HepG2 (cell line): ENCODE results near the gene RTCA. TPM values are rescaled to one million over a fixed set of nuclear protein-coding genes. Genes with fewer than 3 reads are reported as not detected.

Source experiments
- ATAC-seq: fragments of 200-7000 bp; cut with Tn5 transposase; 3 replicates; pipeline ENCODE4 v1.9.1; 2020; ENCODE audit warnings: mild to moderate bottlenecking, moderate library complexity
- BruUV-seq: library from RNA; stranded (reverse); fragments of 400-500 nt; replicated peaks from 2 replicates; lab custom pipeline; 2021; lab: Mats Ljungman, UMichigan
- CTCF ChIA-PET: fragments of 300-600 bp; formaldehyde crosslinking; extraction: SDS; loops from one replicate; lab custom pipeline; 2021; ENCODE audit warnings: low total read pairs, inconsistent platforms, low intra/inter-chr PET ratio; lab: Yijun Ruan, JAX
- POLR2A ChIA-PET: fragments of 350-600 bp; sonication (Branson Sonifier 250); formaldehyde crosslinking; loops from one replicate; lab custom pipeline; 2020; ENCODE audit warnings: antibody characterized with exemption, inconsistent platforms; lab: Yijun Ruan, JAX
- DNase-seq: peaks from one replicate; pipeline ENCODE4 v3.0.0-alpha.2; 2015; ENCODE audit warnings: low spot score
- FAIRE-seq: peaks from 3 replicates; lab custom pipeline; 2011; peaks lifted over from hg19 to GRCh38; lab: Jason Lieb, UNC
- H2AFZ ChIP-seq: one replicate; pipeline ENCODE4 v1.6.1; 2011; ENCODE audit warnings: low read length, inconsistent platforms
- H3K27ac ChIP-seq: fragments of 300-600 bp; 3 replicates; pipeline ENCODE4 v1.8.0; 2011; ENCODE audit warnings: mixed run types, mild to moderate bottlenecking, mixed read lengths, low read length, inconsistent platforms; ENCODE audit not compliant: insufficient read depth; ENCODE audit errors: extremely low read length
- H3K27me3 ChIP-seq, 2 experiments: fragments of 200-600 bp in 1 of 2; 2 replicates in 1 of 2; 3 replicates in 1 of 2; pipeline versions ENCODE4 v1.6.0 to v1.8.0; 2011; ENCODE audit warnings: low read length in 2 of 2, mild to moderate bottlenecking in 2 of 2, moderate library complexity in 2 of 2, inconsistent platforms in 1 of 2; ENCODE audit not compliant: insufficient read depth in 2 of 2, control insufficient read depth in 1 of 2
- H3K36me3 ChIP-seq, 2 experiments: fragments of 200-600 bp in 1 of 2; replicated peaks in 1 of 2; 2 replicates in 1 of 2; 3 replicates in 1 of 2; pipeline versions ENCODE4 v1.5.1 to v1.8.0; 2011; ENCODE audit warnings: low read length in 2 of 2, inconsistent platforms in 1 of 2; ENCODE audit not compliant: insufficient read depth in 2 of 2, control insufficient read depth in 1 of 2
- H3K4me1 ChIP-seq: 2 replicates; pipeline ENCODE4 v1.5.1; 2012; ENCODE audit warnings: low read length, inconsistent platforms; ENCODE audit not compliant: insufficient read depth
- H3K4me2 ChIP-seq: 2 replicates; pipeline ENCODE4 v1.6.0; 2011; ENCODE audit warnings: low read depth, low read length, inconsistent platforms
- H3K4me3 ChIP-seq, 3 experiments: fragments of 200-600 bp in 1 of 3; sonication (generic), shearing (Covaris generic) in 1 of 3; replicated peaks in 1 of 3; 2 replicates each; pipeline ENCODE4 v1.5.1; 2011 to 2016; ENCODE audit warnings: low read length in 3 of 3, inconsistent platforms in 2 of 3, low read depth in 2 of 3, mild to moderate bottlenecking in 2 of 3, control low read depth in 1 of 3, mixed read lengths in 1 of 3; ENCODE audit not compliant: insufficient read depth in 1 of 3
- H3K79me2 ChIP-seq: one replicate; pipeline ENCODE4 v1.6.1; 2011; ENCODE audit warnings: low read length, inconsistent platforms; ENCODE audit not compliant: insufficient read depth
- H3K9ac ChIP-seq: 2 replicates; pipeline ENCODE4 v1.6.0; 2011; ENCODE audit warnings: mild to moderate bottlenecking, low read depth, low read length, inconsistent platforms; ENCODE audit not compliant: insufficient read depth
- H3K9me3 ChIP-seq: 2 replicates; pipeline ENCODE4 v1.5.1; 2012; ENCODE audit warnings: mild to moderate bottlenecking, low read length
- H4K20me1 ChIP-seq: 2 replicates; pipeline ENCODE4 v1.6.0; 2011; ENCODE audit warnings: inconsistent platforms, mild to moderate bottlenecking, low read length, moderate library complexity; ENCODE audit not compliant: insufficient read depth
- FOXA3 ChIP-seq: IDR thresholded peaks from 2 replicates; pipeline ENCODE4 v1.6.1; 2016; ENCODE audit warnings: missing genetic modification reagents, missing compliant biosample characterization
- KDM5A ChIP-seq: fragments of 200-600 bp; sonication (generic); IDR thresholded peaks from 2 replicates; pipeline ENCODE4 v1.7.0; 2018; ENCODE audit warnings: antibody characterized with exemption, mild to moderate bottlenecking, low read length, borderline replicate concordance
- ZNF251 ChIP-seq: sonication (generic); formaldehyde crosslinking; IDR thresholded peaks from 2 replicates; pipeline ENCODE4 v1.9.0; 2021; ENCODE audit warnings: mild to moderate bottlenecking, missing genetic modification reagents
- ZNF616 ChIP-seq: sonication (generic); formaldehyde crosslinking; IDR thresholded peaks from 2 replicates; pipeline ENCODE4 v1.5.0; 2020; ENCODE audit warnings: low read depth, mild to moderate bottlenecking, missing genetic modification reagents
- ZNF768 ChIP-seq: sonication (generic); formaldehyde crosslinking; IDR thresholded peaks from 2 replicates; pipeline ENCODE4 v1.4.0; 2020; ENCODE audit warnings: missing genetic modification reagents
- ZSCAN12 ChIP-seq: sonication (generic); formaldehyde crosslinking; IDR thresholded peaks from 2 replicates; pipeline ENCODE4 v1.9.0; 2021; ENCODE audit warnings: mild to moderate bottlenecking, missing genetic modification reagents
- WGBS: methylation state at CpG from one replicate; pipeline ENCODE4 v1.1.6; 2017; ENCODE audit warnings: low lambda C conversion rate; 5-methylcytosine and 5-hydroxymethylcytosine counted together
- in situ Hi-C: cut with HindIII; loops from 2 replicates; pipeline ENCODE4 v1.10.0; 2017; ENCODE audit warnings: low pct_unique_long_range_greater_than_20kb; ENCODE audit not compliant: extremely low pct_ligation_motif_present
- intact Hi-C: fragments of 100-400 bp; cut with micrococcal nuclease; formaldehyde crosslinking; loops from one replicate; pipeline ENCODE4 v1.10.0; 2022; ENCODE audit not compliant: unreplicated experiment
- polyA plus RNA-seq, 8 experiments: library from polyadenylated mRNA; depleted of rRNA in 3 of 8; stranded (reverse) in 7 of 8; unstranded in 1 of 8; fragments of >200 nt; fragmentation: Illumina TruSeq in 4 of 8; extraction: Trizol in 4 of 8; gene quantifications; 2 replicates each; pipeline versions ENCODE4 v1.2.1 to v1.2.3, GENCODE V29; 2011 to 2016; ENCODE audit warnings: low read depth in 4 of 8, missing spikeins in 1 of 8, mixed read lengths in 1 of 8; ENCODE audit not compliant: insufficient read depth in 1 of 8
- total RNA-seq, 5 experiments: library from RNA; depleted of rRNA; stranded (reverse); fragments of >200 nt; fragmentation: Illumina TruSeq; extraction: Trizol; gene quantifications; 2 replicates each; pipeline ENCODE4 v1.2.3, GENCODE V29; 2016; ENCODE audit warnings: low read depth in 1 of 5
- TF ChIP-seq, protein P1 (sequence below): IDR thresholded peaks from 2 replicates; pipeline ENCODE4 v1.6.1; 2016
- TF ChIP-seq, protein P2 (sequence below): sonication (generic); formaldehyde crosslinking; IDR thresholded peaks from 2 replicates; pipeline ENCODE4 v1.4.0; 2020; ENCODE audit warnings: mild to moderate bottlenecking, missing genetic modification reagents
- TF ChIP-seq, protein P3 (sequence below): sonication (generic); formaldehyde crosslinking; IDR thresholded peaks from 2 replicates; pipeline ENCODE4 v1.8.0; 2022; ENCODE audit warnings: mild to moderate bottlenecking, missing genetic modification reagents, moderate library complexity
- TF ChIP-seq, protein P4 (sequence below): sonication (generic); formaldehyde crosslinking; IDR thresholded peaks from 2 replicates; pipeline ENCODE4 v1.5.0; 2020; ENCODE audit warnings: mild to moderate bottlenecking, missing genetic modification reagents
- TF ChIP-seq, protein P5 (sequence below): sonication (generic); formaldehyde crosslinking; IDR thresholded peaks from 2 replicates; pipeline ENCODE4 v1.5.1; 2020; ENCODE audit warnings: mild to moderate bottlenecking, moderate library complexity, missing genetic modification reagents

Gene RTCA
- total and polyA plus RNA-seq, 2 of the 13 experiments (the other 11 are each of a cell fraction or from before 2014, with no cell fraction given) = 22.7 to 31.0 TPM

DNA sequence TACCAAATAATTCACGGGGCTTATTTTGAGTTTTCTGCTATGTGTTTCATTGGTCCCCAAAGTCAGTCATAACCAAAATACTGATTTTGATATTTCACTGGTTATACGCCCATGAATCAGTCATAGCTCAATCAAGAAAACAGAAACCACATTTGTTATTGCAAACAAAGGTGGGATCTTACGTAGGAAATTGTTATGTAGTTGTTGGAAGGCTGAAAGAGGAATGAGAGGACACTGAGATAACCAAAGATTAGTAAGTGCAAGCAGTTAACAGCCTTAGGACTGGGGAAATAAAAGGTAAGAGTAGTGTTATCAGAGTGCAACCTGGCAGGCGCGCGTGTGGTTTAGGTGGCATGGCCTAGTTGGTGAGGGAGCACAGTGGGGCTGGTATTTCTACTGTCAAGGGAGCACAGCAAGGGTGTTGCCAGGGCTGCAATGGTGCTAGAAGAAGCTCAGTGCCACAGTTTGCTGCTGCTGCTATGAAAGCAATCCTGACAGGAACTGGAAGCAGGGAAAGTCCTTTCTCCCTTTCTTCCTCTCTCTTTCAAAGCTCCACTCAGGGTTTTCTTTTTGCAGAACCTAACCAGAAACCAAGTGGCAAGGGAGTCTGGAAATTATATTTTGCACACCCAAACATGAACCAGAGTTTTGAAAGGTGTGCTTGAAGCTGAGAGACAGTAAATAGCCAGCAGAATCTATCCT, 33.7 kb downstream of the RTCA start:
- WGBS = 89% methylated on average over 6 of the region's 6 CpGs
- Histone ChIP-seq H3K27me3 (no peaks in the 10 kb centered on the region), H3K79me2 (no peaks in the 10 kb centered on the region), H3K4me1 (no peaks in the 10 kb centered on the region), H3K9ac (no peak overlapping the region), H3K36me3 (no peaks in the 10 kb centered on the region), H3K9me3 (no peaks in the 10 kb centered on the region), H4K20me1 (no peaks in the 10 kb centered on the region), H2AFZ (no peak overlapping the region), H3K27ac (no peak overlapping the region), H3K4me3 (no peak overlapping the region), H3K4me2 (no peak overlapping the region)
- intact Hi-C loops (no loop called here), in situ Hi-C loops (no loop called here)
- ATAC-seq = peak; percentile 29; the same call in 2 of the 3 replicates
- no peak for FAIRE-seq
- no TSS peak for BruUV-seq
- DNase-seq = no peak
- TF ChIP-seq, protein P1, sequence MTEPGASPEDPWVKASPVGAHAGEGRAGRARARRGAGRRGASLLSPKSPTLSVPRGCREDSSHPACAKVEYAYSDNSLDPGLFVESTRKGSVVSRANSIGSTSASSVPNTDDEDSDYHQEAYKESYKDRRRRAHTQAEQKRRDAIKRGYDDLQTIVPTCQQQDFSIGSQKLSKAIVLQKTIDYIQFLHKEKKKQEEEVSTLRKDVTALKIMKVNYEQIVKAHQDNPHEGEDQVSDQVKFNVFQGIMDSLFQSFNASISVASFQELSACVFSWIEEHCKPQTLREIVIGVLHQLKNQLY (CRISPR knock-in tag) = no peak
- TF ChIP-seq ZSCAN12 (CRISPR knock-in tag) = no peak
- CTCF ChIA-PET = no interaction called here
- POLR2A ChIA-PET = interaction anchor here (1.1 kb wide), 1 partner anchor 58 kb away, joined by 3 read pairs; no protein-coding TSS in a partner anchor

DNA sequence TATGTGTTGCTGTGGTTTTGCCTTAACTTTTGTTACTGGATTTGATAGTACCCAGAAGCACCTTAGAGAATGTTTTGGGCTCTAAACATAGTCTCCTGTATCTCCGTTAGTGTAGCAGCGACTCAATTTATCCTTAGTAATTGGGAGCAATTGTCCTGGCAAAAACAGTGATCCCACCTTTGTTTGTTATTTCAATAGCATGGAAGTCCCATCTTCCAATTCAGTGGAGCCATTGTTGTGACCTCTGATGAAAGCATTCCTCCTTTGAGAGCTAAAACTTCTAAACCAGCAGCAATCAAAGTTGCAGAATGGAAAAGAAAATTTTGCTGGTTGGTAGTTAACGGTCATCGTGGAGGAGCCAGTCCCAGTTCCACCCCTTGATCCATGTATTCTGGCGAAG, 34.7 kb downstream of the RTCA start:
- no peak overlapping the region for H3K4me2 ChIP-seq
- in situ Hi-C loops (no loop called here), intact Hi-C loops (no loop called here)
- H3K4me3 ChIP-seq = no peak overlapping the region
- no peaks in the 10 kb centered on the region for H3K4me1 ChIP-seq
- TF ChIP-seq, protein P2, sequence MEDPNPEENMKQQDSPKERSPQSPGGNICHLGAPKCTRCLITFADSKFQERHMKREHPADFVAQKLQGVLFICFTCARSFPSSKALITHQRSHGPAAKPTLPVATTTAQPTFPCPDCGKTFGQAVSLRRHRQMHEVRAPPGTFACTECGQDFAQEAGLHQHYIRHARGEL = no peak
- TF ChIP-seq, protein P3, sequence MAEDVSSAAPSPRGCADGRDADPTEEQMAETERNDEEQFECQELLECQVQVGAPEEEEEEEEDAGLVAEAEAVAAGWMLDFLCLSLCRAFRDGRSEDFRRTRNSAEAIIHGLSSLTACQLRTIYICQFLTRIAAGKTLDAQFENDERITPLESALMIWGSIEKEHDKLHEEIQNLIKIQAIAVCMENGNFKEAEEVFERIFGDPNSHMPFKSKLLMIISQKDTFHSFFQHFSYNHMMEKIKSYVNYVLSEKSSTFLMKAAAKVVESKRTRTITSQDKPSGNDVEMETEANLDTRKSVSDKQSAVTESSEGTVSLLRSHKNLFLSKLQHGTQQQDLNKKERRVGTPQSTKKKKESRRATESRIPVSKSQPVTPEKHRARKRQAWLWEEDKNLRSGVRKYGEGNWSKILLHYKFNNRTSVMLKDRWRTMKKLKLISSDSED = no peak
- TF ChIP-seq KDM5A (no peak), ZNF616 (CRISPR knock-in tag) (no peak), FOXA3 (CRISPR knock-in tag) (no peak), ZNF251 (CRISPR knock-in tag) (no peak), ZNF768 (no peak)
- TF ChIP-seq, protein P4, sequence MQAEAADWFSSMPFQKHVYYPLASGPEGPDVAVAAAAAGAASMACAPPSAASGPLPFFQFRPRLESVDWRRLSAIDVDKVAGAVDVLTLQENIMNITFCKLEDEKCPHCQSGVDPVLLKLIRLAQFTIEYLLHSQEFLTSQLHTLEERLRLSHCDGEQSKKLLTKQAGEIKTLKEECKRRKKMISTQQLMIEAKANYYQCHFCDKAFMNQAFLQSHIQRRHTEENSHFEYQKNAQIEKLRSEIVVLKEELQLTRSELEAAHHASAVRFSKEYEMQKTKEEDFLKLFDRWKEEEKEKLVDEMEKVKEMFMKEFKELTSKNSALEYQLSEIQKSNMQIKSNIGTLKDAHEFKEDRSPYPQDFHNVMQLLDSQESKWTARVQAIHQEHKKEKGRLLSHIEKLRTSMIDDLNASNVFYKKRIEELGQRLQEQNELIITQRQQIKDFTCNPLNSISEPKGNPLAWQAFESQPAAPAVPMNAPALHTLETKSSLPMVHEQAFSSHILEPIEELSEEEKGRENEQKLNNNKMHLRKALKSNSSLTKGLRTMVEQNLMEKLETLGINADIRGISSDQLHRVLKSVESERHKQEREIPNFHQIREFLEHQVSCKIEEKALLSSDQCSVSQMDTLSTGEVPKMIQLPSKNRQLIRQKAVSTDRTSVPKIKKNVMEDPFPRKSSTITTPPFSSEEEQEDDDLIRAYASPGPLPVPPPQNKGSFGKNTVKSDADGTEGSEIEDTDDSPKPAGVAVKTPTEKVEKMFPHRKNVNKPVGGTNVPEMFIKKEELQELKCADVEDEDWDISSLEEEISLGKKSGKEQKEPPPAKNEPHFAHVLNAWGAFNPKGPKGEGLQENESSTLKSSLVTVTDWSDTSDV (CRISPR knock-in tag) = no peak
- TF ChIP-seq, protein P5, sequence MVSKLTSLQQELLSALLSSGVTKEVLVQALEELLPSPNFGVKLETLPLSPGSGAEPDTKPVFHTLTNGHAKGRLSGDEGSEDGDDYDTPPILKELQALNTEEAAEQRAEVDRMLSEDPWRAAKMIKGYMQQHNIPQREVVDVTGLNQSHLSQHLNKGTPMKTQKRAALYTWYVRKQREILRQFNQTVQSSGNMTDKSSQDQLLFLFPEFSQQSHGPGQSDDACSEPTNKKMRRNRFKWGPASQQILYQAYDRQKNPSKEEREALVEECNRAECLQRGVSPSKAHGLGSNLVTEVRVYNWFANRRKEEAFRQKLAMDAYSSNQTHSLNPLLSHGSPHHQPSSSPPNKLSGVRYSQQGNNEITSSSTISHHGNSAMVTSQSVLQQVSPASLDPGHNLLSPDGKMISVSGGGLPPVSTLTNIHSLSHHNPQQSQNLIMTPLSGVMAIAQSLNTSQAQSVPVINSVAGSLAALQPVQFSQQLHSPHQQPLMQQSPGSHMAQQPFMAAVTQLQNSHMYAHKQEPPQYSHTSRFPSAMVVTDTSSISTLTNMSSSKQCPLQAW (CRISPR knock-in tag) = no peak
- DNase-seq (no peak), ATAC-seq (no peak), FAIRE-seq (no peak)
- WGBS = 85% methylated on average over 5 of the region's 5 CpGs
- H3K9me3 ChIP-seq = no peaks in the 10 kb centered on the region
- no peaks in the 10 kb centered on the region for H3K36me3 ChIP-seq
- no peak overlapping the region for H2AFZ ChIP-seq
- H4K20me1 ChIP-seq = no peaks in the 10 kb centered on the region
- no TSS peak for BruUV-seq
- no peaks in the 10 kb centered on the region for H3K27me3 ChIP-seq
- no peaks in the 10 kb centered on the region for H3K79me2 ChIP-seq
- no peak overlapping the region for H3K27ac ChIP-seq
- CTCF ChIA-PET = no interaction called here
- POLR2A ChIA-PET = interaction anchor here (1.1 kb wide), 1 partner anchor 57 kb away, joined by 3 read pairs; no protein-coding TSS in a partner anchor
- no peak overlapping the region for H3K9ac ChIP-seq
